Activated CD4-positive, alpha-beta T cell treated with anti-CD3 and anti-CD28 coated beads, Interleukin-2, amount 50 U/mL, for 4 hours (primary cell): ENCODE measurements around the gene FIBCD1.

Experiments used
- DNase-seq, 2 experiments: peaks; one replicate each; pipeline ENCODE4 v3.0.0-alpha.2; 2020

Gene FIBCD1, protein sequence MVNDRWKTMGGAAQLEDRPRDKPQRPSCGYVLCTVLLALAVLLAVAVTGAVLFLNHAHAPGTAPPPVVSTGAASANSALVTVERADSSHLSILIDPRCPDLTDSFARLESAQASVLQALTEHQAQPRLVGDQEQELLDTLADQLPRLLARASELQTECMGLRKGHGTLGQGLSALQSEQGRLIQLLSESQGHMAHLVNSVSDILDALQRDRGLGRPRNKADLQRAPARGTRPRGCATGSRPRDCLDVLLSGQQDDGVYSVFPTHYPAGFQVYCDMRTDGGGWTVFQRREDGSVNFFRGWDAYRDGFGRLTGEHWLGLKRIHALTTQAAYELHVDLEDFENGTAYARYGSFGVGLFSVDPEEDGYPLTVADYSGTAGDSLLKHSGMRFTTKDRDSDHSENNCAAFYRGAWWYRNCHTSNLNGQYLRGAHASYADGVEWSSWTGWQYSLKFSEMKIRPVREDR

DNA sequence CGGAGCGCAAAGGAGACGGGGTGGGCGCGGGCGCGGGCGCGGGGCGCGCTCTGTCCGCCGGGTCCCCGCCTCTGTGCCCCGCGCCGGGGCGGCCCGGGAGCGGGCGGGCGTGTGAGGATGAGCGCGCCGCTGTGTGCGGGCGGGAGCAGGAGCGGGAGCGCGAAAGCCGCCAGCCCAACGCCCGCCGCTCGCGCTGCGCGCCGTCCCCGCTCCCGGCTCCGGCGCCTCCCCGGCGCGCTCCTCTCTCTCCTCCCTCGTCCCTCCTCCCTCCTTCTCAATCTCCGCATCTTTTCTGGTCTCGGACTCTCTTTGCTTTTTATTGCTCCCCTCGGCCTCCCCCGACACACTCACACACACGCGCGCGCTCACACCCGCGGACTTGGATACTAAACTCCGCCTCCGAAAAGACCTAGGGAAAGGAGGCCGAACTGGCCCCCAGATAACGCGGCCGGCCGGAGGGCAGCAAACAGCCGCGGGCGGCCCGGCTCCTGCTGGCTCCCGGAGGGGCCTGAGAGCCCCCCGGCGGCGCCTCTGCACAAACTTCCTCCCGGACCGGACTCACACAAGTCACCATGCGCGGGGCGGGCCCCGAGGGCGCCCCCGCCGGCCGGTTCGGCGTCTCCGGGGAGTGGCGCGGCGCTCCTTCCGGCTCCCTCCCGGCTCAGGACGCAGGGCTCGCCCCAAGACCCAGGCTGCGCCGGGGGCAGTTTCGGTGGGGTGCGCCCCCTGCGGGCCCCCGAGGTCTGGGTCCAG, at the start of gene FIBCD1:
FIBCD1 (minus strand) TSS at position 596 of the 753 bp plus-strand sequence. CDS start 640 bp downstream, outside the sequence.
- DNase-seq: no peak

DNA sequence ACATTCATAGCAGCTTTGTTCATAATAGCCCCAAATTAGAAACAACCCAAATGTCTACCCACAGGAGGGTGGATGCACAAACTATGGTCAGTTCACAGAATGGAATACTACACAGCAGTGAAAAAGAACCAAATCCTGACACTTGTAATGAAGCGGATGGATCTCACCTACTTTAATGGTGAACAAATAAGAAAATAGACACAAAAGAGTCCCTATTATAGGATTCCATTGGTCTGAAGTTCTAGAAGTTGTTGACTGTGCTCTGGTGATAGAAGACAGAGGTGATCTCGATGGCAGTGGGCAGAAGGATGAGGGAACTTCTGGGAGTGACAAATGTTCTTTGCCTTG, 49.3 kb upstream of the FIBCD1 start:
- DNase-seq: no peak

DNA sequence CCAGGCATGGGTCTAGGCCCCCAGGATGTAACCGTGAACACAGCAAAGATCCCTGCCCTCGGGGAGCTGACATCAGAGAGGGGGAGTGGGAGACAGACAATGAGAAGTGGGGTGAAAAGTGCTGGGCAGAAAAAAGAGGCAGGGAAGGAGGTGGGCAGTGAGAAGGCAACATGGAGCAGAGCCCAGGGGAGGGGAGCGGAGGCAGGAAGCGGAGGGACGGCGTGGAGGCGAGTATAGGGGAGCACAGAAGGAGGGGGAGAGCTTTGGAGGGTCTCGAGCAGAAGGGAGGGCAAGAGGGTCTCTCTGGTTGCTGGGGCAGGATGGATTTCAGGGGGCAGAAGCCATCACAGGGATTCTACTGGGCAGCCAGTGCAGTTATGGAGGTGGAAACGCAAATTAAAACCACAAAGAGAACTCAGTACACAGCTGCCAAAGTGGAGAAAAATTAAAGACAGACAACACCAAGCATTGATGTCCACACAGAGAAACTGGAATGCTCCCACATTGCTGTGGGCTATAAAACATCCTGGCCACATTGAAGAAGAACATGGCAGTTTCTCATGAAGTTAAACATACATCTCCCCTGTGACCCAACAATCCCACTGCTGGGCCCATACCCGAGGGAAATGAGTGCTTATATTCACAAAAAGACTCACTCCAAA, 48.8 kb upstream of the FIBCD1 start:
- no peak for DNase-seq

DNA sequence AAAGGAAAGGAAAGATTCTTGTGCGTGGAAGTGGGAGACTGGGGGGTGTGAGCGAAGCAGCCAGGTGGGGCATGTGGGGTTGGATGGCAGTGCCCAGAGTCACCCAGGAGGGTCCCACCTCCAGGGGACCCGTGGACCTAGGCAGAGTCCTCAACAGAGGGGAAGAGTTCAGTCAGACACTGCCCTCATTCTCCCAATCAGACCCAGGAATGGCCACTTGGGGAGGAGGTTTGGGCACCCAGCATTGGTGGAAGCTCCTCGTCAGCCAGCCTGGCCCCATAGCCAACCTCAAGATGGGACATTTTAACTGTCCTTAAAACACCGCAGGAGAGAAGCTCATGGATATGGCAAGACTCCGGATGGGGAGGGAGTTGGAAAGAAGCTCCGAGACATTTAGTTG, 48.0 kb upstream of the FIBCD1 start:
- no peak for DNase-seq

DNA sequence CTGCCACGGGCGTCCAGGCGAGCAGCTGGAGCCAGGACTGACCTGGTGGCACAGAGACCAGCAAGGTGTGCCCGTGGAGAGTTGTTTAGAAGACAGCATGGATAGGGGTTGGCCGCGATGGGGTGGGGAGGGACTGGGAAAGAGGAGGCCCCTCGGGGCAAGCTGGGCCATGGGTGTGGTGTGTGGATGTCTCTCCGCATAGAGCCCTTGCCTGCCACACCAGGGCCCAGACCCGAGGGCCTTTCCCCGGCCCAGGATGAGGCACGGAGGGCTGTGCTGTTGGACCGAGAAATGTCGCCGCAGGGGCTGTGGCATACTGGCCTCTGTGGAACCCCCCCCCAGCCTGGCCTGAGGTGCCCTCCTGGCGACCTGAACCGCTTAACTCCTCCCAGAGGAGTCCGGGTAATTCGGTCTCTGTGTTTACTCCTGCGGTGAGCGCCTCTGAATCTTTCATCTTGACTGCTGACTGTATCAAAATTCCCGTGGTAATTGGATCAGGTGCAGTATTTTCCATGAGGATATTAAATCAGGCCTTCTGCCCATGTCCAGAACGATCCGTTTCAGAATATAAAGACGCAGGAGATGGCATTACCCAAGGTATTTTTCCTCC, 47.4 kb upstream of the FIBCD1 start:
- DNase-seq: no peak

DNA sequence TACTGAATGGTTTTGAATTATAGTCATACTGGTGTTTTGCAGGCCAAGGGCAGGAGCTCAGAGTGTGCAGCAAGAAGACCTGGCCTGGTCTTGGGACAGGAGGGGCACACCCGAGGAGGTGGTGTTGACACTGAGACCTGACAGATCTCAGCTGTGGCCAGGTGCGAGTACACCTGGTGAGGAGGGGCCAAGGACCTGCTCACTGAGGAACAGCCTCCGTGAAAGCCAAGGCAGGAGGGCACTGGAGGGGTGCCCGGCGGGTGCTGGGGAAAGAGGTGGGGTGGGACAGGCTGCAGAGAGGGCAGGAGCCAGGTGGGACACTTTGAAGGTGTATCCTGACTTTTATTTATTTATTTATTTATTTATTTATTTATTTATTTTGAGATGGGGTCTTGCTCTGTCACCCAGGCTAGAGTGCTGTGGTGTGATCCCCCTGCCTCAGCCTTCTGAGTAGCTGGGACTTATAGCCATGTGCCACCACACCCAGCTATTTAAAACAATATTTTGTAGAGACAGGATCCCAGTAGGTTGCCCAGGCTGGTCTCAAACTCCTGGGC, 46.6 kb upstream of the FIBCD1 start:
- no peak for DNase-seq

DNA sequence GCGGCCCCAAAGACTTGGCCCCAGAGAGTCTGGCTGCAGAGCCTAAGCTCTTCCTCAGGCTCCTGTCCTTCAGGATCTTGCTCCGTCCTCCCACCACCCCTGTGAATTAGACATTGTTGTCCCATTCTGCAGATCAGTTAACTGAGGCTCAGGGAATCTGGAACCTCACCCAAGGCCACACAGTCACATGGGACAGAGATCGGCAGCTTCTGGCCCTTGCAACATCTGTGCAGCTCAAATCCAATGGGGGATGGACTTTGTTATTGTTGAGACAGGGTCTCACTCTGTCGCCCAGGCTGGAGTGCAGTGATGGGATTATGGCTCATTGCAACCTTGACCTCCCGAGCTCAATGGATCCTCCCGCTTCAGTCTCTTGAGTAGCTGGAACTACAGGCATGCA, 46.0 kb upstream of the FIBCD1 start:
- no peak for DNase-seq

DNA sequence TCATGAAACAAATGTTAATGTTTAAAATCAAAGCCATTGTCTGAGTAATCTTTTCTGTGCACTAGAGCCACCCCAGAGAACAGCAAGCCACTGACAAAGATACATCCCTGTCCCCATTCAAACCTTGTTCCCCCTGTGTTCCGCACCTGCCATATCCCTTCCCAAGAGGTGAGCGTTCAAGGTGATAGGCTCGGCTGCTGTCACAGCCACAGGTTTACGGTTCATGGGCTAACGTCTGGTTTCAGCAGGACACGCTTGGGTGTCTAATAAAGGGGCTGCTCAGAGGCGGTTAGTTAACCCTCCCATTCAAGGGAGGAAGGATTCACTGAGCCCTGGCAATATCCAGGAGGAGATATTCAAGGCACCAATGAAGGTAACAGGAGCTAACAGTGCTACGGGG, 45.5 kb upstream of the FIBCD1 start:
- DNase-seq: no peak

DNA sequence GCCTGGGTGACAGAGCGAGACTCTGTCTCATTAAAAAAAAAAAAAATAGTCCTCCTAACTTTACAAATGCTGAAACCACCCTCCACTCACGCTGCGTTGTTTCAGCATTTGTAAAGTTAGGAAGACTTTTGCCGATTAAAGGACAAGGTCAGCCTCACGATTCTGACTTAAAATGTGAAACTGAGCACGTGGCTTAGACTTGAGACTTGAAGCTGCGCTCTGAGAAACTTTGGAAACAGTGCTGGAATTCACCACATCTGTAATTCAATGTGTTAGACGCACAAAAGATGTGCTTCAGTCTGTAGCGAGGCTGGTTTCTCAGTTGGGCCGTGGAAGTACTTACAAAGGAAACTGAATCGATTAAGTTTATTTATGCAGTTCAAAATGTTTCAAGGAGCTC, 44.9 kb upstream of the FIBCD1 start:
- DNase-seq: no peak

DNA sequence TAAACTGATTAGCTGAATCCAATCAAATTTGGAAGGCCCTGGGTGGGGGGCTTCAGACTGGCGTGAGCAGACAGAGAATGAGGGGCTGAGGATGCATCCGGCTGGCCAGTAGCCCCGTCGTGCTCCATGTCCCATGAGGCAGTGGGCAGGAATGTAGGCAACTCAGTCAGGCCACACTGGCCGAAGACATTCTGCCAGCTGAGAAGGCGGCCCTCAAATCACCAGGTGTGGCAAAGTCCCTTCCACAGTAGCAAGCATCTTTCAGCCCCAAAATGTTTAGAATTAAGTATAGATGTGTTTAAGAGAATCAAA, 44.3 kb upstream of the FIBCD1 start:
- no peak for DNase-seq

DNA sequence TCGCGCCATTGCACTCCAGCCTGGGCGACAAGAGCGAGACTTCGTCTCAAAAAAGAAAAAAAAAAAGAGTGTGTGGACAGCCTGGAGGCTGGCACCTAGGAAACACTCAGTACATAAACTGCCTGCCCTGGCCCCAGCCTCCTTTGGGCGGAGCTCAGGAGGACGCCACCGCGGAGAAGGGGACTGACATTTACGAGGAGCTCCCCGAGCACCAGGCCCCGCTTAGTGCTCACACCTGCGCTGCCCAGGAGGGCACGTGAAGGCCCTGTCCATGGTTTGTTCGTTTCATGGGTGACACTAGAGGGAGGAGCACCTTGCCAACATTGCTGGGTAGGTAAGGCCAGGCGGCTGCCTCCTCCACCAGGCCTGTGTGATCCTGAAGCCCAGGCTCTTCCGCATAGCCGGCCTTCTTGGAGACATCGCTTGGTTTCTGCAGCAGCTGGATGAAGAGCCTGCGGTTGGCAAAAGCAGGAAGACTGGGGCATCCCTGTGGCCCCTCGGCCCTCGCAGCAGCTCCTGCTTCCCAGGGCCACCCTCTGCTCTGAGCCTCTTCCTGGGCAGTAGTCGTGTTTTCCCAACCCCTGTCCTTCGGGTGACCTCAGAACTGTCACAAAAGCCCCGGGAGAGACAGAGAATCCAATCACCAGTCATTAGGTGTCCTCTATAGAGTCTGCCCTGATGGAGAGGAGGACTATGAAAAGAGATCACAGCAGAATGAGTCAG, 43.8 kb upstream of the FIBCD1 start:
- no peak for DNase-seq

DNA sequence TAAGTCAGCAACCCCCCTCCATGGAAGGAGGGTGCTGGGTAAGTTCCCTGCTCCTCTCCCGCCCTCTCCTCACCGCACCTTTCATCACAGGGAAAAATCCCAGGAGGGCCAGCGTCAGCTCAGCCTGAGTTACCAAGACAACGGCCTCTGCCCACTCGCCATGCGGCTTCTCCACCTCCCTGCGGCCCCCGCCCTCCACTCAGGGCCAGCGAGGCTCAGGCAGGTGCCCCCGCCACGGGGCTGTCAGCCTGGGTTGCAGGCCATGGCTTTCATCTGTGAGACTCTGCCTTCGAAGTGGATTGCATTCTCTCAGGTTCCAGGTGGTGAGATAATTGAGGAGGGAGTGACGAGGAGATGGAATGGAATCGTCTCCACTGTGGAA, 42.7 kb upstream of the FIBCD1 start:
- DNase-seq: no peak

DNA sequence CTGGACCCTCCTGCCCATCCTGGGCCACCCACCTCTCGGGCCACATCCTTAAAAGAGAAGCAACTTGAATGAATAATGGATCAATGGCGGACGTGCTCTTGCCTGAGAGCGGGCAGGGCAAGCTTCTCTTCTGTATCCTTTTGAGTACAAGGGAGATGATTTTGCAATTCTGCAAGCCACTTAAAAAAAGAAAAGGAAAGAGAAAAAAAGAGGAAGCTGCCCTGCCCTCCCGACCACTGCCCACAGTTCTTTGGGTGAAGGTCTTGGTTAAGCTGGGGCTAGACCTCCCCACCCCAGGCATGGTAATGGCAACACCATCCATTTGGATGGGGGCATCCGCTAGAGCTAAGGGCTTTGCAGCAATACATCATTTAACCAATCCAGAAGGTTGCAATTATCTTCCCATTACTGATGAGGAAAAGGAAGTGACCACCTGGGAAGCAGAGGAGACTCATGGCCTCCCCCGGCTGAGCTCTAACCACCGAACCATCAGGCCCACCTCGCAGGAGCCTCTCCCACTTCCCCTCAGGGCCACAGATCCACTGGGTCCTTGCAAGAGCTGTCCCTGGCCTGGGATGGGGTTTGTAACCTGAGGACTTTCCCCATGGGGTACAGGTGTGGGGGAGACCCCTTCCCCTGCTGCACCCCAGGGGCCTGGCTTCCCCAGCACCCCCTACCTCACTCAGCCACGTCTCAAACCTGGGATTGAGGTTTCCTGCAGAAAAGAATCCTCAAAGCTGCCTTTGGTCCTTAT, 42.1 kb upstream of the FIBCD1 start:
- DNase-seq: no peak

DNA sequence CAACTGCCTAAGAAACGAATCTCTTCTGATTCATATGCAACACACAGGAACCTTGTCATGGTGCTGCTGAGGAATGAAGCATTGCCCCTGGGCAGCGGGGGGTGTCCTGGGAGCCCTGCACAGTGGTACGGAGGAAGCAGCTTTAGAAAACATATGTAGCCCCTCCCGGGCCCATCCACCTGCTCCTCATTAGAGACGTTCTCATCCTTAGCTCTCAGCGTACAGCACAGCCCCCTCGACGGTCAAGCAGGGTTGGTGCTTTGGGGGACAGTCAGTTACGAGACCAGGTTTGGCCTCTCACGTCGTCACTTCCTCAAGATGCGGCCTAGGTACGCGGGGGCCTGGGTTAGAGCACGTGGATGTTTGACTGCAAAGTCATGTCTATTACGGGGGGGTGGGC, 41.5 kb upstream of the FIBCD1 start:
- no peak for DNase-seq

DNA sequence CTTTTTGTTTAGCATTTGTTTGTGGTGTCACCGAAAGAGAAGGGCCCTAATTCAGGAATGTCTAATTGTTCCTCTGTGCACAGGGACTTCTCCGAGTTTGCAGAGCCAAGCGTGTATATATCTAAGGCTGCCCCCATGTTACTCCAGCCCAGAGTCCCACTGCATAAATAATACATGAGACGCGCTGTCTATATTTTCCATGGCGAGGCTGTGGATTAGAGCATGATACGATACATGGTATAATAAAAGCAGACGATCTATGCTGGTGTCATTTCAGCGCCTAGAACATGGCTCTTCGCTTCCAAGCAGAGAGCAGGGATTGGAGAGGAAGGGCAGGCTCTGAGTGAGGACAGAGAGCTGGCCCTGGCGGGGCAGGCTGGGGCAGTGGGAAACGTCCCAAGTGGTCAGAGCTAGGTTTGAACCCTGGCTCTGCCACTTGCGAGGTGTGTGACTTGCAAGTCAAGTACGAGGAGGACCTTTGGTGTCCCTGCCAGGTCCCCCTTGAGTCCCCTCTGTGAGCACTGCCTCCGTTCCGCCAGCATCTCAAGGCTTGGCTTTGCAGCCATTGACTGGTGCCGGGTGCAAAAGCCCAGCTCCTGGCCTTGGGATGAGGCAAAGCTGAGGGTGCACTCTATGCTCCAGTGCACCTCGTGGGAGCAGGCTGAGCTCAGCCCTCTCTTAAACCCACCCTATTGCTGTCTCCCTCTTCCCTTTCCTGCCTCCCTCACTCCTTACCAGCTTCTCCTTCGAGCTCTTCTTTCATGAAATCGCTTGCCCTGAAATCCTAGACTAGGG, 40.7 kb upstream of the FIBCD1 start:
- DNase-seq: no peak

DNA sequence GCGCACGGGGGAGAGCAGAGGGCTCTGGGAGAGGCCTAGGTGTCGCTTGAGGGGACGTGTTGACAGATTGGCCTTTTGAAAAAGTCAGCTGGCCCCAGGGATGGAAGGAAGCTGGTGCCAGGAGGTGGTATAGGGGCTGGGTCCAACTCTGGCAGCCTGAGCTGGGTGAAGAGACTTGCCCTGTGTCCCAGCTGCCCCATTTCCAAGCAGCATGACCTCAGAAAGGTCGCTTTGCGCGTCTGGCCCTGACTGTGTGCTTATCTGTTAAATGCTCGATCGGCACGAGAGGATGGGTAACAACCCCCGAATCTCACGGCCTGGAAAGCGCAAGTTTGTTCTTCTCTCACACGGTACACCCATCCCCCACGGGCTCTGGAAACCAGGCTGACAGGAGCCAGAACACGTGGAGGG, 38.8 kb upstream of the FIBCD1 start:
- DNase-seq: no peak

DNA sequence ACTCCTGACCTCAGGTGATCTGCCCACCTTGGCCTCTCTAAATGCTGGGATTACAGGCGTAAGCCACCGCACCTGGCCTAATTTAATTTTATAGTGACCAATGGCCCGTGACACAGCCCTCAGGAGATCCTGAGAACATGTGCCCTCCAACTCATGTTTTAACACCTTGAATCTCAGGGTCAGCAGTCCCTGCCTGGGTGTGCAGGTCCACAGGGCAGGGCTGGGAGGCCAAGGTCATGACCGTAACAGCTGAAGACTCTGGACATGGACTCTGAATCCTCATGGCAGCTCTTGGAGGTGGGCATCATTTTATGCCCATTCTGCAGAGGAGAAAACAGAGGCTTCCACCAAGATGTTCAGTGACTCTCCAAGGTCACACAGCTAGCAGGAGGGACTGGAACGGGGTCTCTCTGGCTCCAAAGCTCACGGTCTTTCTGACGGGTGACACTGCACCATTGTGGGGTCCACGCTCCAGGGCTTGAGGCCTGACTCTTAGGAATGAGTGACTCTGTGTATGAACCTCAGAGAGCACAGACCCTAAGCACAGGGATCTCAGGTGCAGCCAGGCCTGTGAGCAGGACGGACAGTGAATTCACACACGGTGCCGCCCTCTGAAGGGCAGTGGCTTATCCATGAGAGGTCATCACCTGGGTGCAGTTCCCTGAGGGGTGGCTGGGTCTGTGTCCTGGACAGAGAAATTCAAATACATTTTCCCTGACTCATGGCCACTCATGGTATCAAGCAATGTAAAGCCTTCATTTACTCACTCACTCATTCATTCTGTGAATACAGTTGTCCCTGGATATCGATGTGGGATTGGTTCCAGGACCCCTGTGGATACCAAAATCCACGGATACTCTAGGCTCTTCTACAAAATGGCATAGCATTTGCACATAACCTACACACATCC, 37.1 kb upstream of the FIBCD1 start:
- DNase-seq: no peak

DNA sequence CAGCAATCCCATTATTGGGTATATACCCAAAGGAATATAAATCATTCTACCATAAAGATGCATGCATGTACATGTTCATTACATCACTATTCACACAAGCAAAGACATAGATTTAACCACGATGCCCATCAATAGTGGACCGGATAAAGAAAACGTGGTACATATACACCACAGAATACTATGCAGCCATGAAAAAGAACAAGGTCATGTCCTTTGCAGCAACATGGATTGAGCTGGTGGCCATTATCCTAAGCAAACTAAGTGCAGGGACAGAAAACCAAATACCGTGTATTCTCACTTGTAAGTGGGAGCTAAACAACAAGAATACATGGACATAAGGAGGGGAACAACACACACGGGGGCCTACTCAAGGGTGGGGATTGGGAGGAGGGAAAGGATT, 36.1 kb upstream of the FIBCD1 start:
- no peak for DNase-seq

DNA sequence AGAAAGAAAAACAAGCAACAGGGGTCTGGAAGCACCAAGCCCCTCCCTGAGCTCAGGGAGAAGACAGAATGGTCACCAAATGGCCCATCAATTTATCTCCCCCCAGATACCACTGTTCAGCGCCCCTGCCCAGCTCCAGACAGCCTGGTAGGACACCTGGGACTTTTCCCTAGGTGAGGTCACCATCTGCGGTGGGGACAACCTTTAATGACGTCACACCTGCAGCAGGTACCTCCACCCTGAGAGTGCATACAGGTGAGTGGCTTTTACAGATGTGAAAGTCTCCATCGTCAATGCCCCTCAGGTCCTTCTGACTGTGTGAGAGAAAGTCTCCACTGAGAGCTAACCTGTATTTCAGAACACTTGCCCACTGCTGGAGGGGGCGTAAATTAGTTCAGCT, 35.6 kb upstream of the FIBCD1 start:
- no peak for DNase-seq
